ENCODE data around the gene TMC5. TPM values are rescaled to one million over a fixed set of nuclear protein-coding genes. Genes with fewer than 3 reads are reported as not detected.

The TMC5 gene
- total RNA-seq, 1 donor from 2014 or later, result 0.33 TPM

DNA sequence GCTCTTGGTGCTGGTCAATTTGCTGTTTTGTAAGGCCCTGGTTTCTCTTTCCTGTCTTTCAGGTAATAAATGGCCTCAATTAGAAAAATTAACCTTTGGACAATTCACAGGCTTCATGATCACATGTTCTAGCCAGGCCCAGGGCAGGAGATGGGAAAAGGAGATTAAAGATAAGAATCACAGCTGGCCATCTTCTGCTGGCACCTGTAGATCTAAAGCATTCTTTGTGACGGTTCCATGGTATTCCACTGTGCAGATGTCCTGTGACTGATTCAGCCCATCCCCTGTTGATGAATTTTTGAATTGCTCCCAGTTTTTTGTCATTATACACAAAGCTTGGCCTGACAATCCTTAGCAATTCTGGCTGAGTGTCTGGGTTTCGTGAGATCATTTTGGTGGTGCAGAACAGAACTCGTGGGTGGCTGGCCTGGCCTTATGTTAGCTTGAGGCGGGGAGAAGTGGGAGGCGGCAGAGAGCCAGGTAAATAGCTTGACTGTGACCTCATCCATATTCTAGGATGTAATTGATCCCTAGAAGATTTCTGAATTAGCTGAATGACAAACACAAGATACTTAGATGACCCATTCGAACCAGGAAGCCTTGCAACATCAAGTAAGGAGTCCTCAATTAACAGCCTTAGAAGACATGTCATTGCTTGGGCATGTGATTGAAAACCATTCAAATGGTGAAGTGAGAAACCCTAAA lies 14.1 kb downstream of the TMC5 start:
- Histone ChIP-seq H3K4me3 (ENCODE audit: low read depth, low read length) (no peak overlapping the region), H3K36me3 (ENCODE audit: control insufficient read depth, insufficient read depth, low read length) (no peaks in the 10 kb centered on the region), H3K27me3 (ENCODE audit: control insufficient read depth, insufficient read depth, low read length) (no peaks in the 10 kb centered on the region)
- TF ChIP-seq, protein P1, sequence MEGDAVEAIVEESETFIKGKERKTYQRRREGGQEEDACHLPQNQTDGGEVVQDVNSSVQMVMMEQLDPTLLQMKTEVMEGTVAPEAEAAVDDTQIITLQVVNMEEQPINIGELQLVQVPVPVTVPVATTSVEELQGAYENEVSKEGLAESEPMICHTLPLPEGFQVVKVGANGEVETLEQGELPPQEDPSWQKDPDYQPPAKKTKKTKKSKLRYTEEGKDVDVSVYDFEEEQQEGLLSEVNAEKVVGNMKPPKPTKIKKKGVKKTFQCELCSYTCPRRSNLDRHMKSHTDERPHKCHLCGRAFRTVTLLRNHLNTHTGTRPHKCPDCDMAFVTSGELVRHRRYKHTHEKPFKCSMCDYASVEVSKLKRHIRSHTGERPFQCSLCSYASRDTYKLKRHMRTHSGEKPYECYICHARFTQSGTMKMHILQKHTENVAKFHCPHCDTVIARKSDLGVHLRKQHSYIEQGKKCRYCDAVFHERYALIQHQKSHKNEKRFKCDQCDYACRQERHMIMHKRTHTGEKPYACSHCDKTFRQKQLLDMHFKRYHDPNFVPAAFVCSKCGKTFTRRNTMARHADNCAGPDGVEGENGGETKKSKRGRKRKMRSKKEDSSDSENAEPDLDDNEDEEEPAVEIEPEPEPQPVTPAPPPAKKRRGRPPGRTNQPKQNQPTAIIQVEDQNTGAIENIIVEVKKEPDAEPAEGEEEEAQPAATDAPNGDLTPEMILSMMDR (IDR thresholded peaks at IDR 0.05; ENCODE audit: insufficient read depth, low read length, poor library complexity, severe bottlenecking), result no peak
- DNase-seq (ENCODE audit: low read depth), result no peak

DNA sequence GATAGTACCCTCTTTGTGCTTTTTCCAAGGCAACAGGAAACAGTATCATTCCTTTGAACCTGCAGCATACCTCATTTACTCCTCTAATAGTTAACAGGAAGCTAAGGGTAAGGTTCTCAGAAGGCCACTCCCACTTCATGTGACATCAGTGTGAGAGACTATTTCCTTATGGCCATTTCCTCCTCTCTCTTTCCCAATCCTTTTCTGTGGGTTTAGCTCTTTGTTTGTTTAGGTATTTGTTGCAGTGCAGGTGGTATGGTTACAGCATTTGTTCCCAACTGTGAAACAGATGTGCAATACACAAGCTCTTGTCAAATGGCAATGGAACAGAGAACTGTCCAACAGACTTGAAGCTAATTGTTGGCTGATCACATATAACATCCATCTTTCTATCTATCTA lies 14.7 kb downstream of the TMC5 start:
- TF ChIP-seq, protein P1 (IDR thresholded peaks at IDR 0.05; ENCODE audit: insufficient read depth, low read length, poor library complexity, severe bottlenecking), result no peak
- no peaks in the 10 kb centered on the region for H3K36me3 ChIP-seq (ENCODE audit: control insufficient read depth, insufficient read depth, low read length)
- peak; percentile 42 for DNase-seq (ENCODE audit: low read depth)
- no peak overlapping the region for H3K4me3 ChIP-seq (ENCODE audit: low read depth, low read length)
- H3K27me3 ChIP-seq (ENCODE audit: control insufficient read depth, insufficient read depth, low read length), result no peaks in the 10 kb centered on the region

DNA sequence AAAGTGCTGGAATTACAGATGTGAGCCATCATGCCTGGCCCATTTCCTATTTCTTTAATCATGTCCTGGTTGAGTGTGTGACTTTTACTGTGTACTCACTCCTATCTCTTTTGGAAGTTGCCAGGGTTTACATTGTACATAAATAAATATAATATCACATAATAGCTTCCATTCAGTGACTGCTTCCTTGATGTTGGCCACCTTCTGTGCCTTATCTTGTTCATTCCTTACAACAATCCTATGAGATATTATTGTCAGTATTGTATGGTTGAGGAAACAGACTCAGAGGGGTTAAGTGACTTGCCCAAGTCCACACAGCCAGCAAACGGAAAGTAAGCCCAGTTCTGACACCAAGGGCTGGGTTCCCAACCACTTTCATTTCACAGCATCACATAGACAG lies 16.9 kb downstream of the TMC5 start:
- Histone ChIP-seq H3K4me3 (ENCODE audit: low read depth, low read length) (no peak overlapping the region), H3K27me3 (ENCODE audit: control insufficient read depth, insufficient read depth, low read length) (no peaks in the 10 kb centered on the region), H3K36me3 (ENCODE audit: control insufficient read depth, insufficient read depth, low read length) (no peaks in the 10 kb centered on the region)
- TF ChIP-seq, protein P1 (IDR thresholded peaks at IDR 0.05; ENCODE audit: insufficient read depth, low read length, poor library complexity, severe bottlenecking), result no peak
- no peak for DNase-seq (ENCODE audit: low read depth)

DNA sequence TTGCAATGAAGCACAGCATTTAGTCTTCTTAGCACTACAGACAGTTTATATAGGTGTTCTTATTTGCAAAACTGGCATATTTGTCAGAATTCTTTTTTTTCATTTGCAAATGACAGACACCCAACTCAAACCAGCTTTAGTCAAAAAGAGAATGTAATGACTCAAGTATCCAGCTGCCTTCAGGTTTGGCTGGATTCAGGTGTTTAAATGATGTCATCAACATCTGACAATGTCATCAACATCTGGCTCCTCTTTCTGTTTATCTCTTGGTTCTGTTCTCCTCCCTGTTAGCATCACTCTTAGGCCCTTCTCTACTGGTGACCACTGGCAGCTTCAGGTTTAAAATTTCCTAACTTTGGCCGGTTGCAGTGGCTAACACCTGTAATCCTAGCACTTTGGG lies 18.9 kb downstream of the TMC5 start:
- DNase-seq (ENCODE audit: low read depth), result no peak
- Histone ChIP-seq H3K36me3 (ENCODE audit: control insufficient read depth, insufficient read depth, low read length) (no peaks in the 10 kb centered on the region), H3K27me3 (ENCODE audit: control insufficient read depth, insufficient read depth, low read length) (no peaks in the 10 kb centered on the region), H3K4me3 (ENCODE audit: low read depth, low read length) (no peak overlapping the region)
- TF ChIP-seq, protein P1 (IDR thresholded peaks at IDR 0.05; ENCODE audit: insufficient read depth, low read length, poor library complexity, severe bottlenecking), result no peak

DNA sequence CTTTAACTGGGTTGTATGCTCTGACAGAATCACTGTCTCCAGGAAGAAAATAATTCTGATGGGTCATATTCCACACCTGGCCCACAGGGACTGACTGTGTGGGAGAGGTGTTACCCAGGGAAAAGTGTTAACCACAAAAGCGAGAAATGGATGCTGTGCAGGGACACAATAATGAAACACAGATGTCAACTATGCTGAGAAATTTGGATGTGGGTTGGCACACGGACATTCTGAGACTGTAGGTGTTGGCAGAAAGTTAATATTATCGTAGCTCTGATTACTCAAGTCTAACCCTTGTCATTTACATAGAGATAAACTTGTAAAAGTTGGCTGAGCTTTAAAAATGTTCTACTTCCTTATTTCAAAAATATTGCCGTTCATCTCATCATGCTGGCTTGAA lies 19.6 kb downstream of the TMC5 start:
- no peaks in the 10 kb centered on the region for H3K36me3 ChIP-seq (ENCODE audit: control insufficient read depth, insufficient read depth, low read length)
- TF ChIP-seq, protein P1 (IDR thresholded peaks at IDR 0.05; ENCODE audit: insufficient read depth, low read length, poor library complexity, severe bottlenecking), result no peak
- H3K27me3 ChIP-seq (ENCODE audit: control insufficient read depth, insufficient read depth, low read length), result no peaks in the 10 kb centered on the region
- no peak for DNase-seq (ENCODE audit: low read depth)
- no peak overlapping the region for H3K4me3 ChIP-seq (ENCODE audit: low read depth, low read length)

DNA sequence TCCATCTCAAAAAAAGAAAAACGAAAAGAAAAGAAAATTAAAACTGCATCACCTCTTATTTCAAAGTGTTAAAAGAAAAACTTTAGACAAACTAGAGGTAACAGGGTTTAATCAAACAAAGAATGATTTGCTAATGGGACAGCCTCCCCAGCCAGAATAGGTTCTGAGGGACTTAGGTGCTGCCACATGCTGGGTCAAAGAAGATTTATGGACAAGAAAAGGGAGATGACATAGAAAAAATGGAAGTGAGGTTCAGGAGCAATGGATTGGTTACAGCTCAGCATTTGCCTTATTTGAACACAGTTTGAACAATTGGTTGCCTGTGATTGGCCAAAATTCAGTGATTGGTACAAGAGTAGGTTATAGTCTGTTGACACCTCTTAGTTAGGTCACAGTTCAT lies 21.1 kb downstream of the TMC5 start:
- TF ChIP-seq, protein P1 (IDR thresholded peaks at IDR 0.05; ENCODE audit: insufficient read depth, low read length, poor library complexity, severe bottlenecking), result no peak

More for the DNA sequence above, 21.1 kb downstream of the TMC5 start:
- Histone ChIP-seq H3K36me3 (ENCODE audit: control insufficient read depth, insufficient read depth, low read length) (no peaks in the 10 kb centered on the region), H3K4me3 (ENCODE audit: low read depth, low read length) (no peak overlapping the region), H3K27me3 (ENCODE audit: control insufficient read depth, insufficient read depth, low read length) (no peaks in the 10 kb centered on the region)
- no peak for DNase-seq (ENCODE audit: low read depth)

All from kidney epithelial cell (primary cell).